Islet precursor cell (in vitro differentiated cells): ENCODE measurements around the gene ZNF618.
A peak's percentile ranks its signal among the peaks of the same experiment; 100 is the strongest.

Experiments
- DNase-seq: peaks from one replicate; pipeline ENCODE4 v3.0.0-alpha.2; 2018

ZNF618 gene

GRCh38 chr9:113962396-113962795 lies 86.3 kb downstream of the ZNF618 start:
- DNase-seq = no peak

GRCh38 chr9:113963017-113963620 lies 87.0 kb downstream of the ZNF618 start:
- DNase-seq = peak; percentile 66

GRCh38 chr9:113963696-113964494 lies 87.8 kb downstream of the ZNF618 start:
- no peak for DNase-seq

DNA sequence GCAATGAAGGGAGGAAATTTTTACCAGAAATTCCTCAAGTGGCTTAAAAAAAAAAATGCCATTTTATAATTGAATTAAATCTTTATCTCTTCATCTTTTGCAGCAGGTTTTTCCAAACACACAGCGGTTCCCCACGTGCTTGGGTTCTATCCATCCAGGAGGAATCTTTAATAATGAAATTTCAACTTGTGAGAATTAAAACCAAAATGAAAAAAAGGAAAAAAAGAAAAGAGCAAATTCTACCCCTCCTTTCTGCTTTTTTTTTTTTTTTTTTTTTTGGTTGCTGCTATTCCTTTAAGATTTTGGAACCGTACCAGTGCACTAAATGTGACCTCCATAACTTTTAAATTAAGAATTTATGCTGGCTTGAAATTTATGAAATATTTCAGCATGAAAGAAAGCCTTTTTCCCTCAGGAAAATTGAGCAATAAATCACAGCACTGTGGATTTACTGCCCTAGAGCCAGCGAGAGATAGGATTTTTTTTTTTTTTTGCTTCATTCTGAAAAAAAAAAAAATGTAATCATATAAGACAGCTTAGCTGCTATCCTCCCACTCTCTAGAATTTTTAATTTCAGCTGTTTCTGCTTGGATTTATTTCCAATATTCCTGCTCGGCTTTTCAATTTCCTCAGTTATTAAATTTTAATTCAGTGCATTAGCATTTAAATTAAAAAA lies 88.5 kb downstream of the ZNF618 start:
- DNase-seq = no peak

DNA sequence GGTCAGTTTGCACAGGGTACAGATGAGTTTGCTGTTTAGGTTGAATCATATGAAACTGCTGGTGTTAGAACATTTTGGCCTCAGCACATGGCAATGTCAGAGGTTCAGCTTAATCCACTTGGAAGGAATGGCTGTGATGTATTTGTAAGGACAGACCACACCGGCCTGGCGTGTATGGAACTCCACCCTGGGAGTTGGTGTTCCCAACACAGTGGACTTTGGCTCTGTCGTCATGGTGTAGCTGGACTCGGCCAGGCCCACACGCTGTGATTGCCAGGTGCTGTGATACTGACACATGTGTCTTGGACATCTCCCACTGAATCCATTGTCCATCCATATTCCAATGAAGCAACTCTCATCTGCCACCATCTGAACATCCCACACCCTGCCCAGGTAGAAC lies 90.3 kb downstream of the ZNF618 start:
- no peak for DNase-seq

GRCh38 chr9:113967380-113967779 lies 91.3 kb downstream of the ZNF618 start:
- no peak for DNase-seq

DNA sequence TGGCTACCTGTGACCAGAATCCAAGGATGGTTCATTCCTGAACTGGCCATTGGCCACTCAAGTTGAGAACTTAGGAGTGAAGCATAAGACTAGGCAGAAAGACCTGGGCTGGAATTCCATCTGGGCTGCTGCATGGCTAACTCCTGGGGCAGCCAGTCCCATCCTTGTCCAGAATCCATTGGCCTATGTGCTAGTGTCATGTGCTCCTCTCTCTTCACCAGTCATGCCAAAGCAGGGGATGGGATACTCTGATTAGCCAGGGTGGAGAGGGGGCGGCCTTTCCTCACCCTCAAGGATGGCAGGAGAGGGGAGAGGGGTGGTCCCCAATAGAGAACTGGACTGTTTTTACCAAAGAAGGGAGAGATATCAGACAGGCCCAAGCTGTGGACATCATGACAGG lies 93.2 kb downstream of the ZNF618 start:
- DNase-seq = no peak

DNA sequence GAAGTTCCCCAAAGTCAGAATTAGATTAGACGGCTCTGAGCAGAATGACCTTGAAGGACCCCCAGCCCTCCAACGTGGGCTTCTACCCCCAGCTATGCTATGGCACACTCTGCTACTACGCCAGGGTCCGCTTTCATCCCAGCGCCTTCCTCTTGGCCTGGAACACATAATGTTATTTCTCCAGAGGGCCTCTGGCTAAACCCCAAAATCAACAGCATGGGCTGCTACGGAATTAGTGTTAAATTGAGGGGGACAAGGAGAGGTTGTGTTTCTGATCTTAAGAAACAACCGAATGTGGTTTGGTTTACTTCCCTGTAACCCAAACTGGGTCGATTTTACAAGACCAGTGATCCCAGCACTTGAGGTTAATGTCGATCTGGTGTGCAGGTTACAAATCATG lies 97.1 kb downstream of the ZNF618 start:
- DNase-seq = no peak

- peak; percentile 70 for DNase-seq
Observed at GRCh38 chr9:113973963-113974413, 97.9 kb downstream of the ZNF618 start.

DNA sequence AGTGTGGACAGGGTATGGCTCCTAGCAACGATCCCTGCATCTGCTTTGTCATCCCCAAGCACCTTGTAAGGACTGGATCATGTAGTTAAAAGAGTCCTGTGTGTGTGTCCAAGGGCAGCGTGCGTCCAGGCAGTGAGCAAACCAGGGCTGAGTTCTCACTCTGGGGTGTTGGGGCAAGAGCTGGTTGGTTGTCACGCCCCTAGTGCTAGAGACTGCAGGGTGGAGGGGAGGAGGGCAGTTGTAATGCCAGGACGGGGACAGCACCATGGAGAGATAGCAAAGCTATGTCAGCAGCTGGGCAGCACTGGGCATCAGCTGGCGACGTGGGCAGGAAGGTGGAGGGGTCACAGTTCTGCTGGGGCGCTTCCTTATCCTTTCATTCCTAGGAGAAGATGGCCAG lies 100.8 kb downstream of the ZNF618 start:
- DNase-seq = no peak

GRCh38 chr9:113978725-113979342 lies 102.7 kb downstream of the ZNF618 start:
- no peak for DNase-seq

DNA sequence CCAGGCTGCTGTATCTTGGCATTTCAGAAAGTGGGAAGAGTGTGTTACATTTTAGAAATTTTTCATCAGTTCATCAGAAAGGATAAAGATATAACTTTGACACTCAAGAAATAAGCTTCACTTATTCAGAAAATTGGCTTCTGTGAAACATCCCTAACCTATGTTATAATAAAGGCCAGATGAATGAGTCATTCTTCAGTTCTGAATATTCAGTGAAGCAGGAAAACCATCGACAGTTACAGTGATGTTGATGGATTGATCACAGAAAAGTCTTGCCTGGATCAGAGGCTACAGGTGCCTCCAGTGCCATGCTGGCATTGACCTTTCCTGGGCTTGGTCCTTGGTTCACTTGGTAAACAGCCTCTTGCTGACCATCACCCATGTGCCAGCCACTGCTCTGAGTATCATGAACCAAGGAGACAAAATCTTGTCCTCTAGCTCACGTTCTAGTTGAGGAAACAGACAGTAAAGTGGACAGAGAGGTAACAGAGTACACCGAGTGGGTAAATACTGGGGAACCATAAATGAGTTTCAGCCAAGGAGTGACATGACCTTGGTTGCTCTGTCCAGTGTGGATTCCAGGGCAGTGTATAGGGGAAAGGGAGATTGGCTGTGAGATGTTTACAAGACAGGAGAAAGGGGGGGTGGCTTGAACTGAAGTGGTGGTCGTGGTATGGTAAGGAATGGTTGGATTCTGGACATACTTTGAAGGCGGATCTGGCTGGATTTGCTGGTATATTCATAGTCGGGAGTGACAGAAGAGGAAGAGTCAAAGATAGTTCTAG lies 103.4 kb downstream of the ZNF618 start:
- DNase-seq = no peak

GRCh38 chr9:113984639-113985380 lies 108.7 kb downstream of the ZNF618 start:
- DNase-seq = no peak

DNA sequence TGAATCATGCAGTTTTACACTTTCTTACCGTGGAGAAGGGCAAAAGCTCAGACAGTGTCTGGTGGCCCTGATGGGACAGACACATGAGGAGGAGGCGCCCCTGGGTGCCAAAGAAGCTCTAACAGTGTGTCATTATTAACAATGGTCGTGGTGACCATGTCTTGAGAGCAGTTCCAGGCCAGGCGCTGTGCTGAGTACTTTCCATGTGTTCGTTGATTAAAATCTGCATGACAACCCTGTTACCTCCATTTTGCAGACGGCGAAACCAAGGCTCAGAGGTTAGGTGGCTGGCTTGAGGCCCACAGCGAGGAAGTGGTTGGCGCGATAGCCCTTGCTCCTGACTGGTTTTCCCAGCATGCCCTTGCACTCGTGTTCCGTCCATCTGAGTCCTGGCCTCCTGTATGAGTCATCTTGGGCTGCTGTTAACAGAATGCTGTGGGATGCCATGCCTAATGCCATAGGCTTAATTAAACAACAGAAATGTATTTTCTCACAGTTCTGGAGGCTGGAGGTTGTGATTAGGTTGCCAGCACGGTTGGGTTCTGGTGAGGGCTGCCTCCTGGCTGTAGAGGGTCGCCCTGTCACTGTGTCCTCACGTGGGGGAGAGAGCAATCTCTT lies 110.0 kb downstream of the ZNF618 start:
- no peak for DNase-seq

GRCh38 chr9:113986931-113987330 lies 110.8 kb downstream of the ZNF618 start:
- no peak for DNase-seq

DNA sequence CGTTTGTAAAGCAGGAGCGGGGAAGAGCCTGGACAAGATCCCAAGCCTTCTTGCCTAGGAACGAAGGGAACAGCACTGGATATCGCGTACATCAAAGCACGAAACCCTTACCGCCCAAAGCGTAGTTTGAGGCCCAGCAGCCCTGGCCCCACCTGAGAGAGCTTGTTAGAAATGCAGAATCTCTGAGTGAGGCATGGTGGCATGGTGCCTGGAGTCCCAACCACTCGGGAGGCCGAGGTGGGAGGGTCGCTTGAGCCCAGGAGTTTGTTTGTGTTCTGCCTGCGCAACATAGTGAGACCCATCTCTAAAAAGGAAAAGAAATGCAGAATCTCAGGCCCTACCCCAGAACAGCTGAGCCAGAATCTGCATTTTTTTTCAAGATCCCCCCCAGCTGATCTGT lies 111.4 kb downstream of the ZNF618 start:
- no peak for DNase-seq

GRCh38 chr9:113988385-113989016 lies 112.4 kb downstream of the ZNF618 start:
- no peak for DNase-seq

DNA sequence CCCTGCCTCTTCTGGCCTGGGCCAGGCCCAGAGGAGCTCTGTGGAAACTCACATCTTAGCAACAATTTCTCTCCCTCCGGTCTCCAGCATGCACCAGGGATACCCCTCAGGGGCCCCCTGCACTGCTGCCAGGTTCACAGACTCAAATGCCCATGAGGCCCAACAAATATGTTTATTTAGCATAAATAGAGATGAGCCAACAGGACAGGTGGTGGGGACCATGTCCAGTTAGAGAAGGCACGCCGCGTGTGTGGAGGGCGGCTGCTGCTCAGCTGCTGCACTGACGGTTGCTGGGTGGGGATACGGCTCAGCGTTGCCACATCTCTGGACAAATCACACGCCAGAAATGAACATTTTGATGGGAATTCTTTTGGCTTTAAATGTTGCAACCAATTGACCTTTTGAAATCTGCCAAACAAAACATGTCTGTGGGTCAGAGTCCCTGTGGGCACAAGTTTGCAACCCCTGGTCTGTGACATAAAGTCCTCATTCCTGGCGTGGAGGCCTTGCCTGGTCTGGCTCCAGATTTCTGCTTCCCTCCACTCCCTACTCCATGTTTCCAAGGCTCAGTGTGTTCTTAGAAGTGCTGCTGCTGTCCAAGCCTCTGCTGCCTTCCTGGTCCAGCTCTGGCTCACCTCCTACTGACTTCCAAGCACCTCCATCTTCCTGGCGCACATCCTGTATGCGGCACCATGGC lies 113.1 kb downstream of the ZNF618 start:
- DNase-seq = no peak

GRCh38 chr9:113989714-113990569 lies 113.8 kb downstream of the ZNF618 start:
- DNase-seq = no peak

DNA sequence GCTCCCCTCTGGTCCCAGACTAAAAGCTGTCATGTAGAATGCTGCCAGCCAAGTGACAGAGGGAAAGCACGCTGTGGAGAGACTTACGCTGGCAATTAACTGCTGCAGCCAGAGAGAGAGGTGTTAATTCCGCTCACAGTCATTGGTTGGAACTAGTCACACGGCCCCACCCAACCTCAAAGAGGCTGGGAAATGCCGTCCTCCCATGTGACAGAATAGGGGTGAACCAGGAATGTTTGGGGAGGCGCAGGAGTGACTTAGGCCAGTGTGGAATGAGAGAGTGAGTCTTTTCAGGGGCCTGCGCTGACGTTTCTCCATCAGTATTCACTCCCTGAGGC lies 114.4 kb downstream of the ZNF618 start:
- no peak for DNase-seq
